HFF-Myc (cell line): ENCODE results near the gene TPCN1.

ENCODE experiments used
- DNase-seq: peaks from one replicate; pipeline ENCODE4 v3.0.0-alpha.2; 2011; ENCODE audit warnings: low read depth; ENCODE audit errors: extremely low read depth
- H3K4me3 ChIP-seq: replicated peaks from 2 replicates; pipeline ENCODE4 v1.5.1; 2011; ENCODE audit warnings: low read depth, mild to moderate bottlenecking, control low read depth, low read length
- TF ChIP-seq, protein P1 (sequence below): IDR thresholded peaks from 2 replicates; pipeline ENCODE4 v1.5.1; 2012; ENCODE audit warnings: mild to moderate bottlenecking, low read depth, low read length, control low read depth; ENCODE audit errors: missing control alignments

The TPCN1 gene

DNA sequence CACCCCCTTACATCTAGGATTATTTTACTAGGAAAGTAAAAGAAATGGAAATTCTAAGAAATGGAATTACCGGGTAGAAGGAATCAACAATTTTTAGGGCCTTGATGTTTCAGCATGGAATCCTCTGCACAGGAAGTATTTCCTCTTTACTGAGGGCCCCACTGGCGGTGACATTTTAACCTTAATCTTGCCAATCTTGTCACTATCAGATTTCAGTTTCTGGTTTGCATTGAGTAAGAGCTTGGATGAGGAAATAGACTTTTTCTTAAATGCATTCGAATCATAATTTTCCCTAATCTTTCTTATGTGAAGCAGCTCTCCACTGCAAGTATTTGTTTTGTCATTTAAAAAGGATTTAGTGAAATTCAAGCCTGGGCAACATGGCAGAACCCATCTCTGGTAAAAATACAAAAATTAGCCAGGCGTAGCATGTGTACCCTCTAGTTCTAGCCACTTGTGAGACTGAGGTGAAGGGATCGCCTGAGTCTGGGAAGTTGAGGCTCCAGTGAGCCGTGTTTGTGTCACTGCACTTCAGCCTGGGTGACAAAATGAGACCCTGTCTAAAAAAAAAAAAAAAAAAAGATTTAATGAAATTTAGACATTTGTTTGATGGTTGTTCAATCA, 40.7 kb downstream of the TPCN1 start:
- no peak for DNase-seq
- TF ChIP-seq, protein P1, sequence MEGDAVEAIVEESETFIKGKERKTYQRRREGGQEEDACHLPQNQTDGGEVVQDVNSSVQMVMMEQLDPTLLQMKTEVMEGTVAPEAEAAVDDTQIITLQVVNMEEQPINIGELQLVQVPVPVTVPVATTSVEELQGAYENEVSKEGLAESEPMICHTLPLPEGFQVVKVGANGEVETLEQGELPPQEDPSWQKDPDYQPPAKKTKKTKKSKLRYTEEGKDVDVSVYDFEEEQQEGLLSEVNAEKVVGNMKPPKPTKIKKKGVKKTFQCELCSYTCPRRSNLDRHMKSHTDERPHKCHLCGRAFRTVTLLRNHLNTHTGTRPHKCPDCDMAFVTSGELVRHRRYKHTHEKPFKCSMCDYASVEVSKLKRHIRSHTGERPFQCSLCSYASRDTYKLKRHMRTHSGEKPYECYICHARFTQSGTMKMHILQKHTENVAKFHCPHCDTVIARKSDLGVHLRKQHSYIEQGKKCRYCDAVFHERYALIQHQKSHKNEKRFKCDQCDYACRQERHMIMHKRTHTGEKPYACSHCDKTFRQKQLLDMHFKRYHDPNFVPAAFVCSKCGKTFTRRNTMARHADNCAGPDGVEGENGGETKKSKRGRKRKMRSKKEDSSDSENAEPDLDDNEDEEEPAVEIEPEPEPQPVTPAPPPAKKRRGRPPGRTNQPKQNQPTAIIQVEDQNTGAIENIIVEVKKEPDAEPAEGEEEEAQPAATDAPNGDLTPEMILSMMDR: no peak
- H3K4me3 ChIP-seq: no peak overlapping the region

DNA sequence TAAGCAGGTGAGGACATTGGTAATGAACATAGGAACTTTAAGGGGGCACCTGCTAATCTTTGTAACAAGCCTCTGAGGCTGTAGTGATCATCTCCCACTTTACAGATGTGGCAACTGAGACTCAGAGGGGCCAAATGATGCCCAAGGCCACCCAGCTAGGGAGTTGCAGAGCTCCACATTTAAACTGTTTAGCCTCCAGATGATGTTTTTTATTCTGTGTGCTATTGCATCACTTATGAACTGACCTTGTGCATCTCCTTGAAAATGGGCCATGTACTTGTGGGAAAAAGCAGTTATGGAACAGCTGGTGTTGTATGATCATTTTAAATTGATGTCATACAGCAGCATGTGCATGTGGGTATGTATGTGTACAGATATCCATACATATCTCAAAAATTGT, 41.4 kb downstream of the TPCN1 start:
- TF ChIP-seq, protein P1: no peak
- DNase-seq: no peak
- H3K4me3 ChIP-seq: no peak overlapping the region

DNA sequence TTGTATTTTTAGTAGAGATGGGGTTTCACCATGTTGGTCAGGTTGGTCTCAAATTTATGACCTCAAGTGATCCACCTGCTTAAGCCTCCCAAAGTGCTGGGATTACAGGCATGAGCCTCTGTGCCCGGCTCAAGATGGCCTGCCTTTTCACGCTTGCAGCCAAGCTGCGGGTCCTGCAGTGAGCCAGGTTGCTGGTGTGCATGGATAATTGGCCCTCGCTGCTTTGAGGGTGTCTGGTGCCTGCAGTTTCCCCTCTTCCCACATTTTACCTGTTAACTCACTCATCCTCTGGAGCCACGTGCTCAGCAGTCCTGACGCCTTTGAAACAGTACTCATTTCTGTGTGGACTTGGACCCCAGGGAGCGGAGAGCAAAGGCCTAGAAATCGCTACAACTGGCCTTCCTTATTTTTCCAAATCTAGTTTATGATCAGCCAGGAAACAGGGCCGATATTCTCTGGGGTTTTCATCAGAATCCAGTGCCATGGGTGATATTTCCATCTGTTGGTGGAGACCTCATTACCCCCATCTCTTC, 42.2 kb downstream of the TPCN1 start:
- no peak for DNase-seq
- H3K4me3 ChIP-seq: no peak overlapping the region

DNA sequence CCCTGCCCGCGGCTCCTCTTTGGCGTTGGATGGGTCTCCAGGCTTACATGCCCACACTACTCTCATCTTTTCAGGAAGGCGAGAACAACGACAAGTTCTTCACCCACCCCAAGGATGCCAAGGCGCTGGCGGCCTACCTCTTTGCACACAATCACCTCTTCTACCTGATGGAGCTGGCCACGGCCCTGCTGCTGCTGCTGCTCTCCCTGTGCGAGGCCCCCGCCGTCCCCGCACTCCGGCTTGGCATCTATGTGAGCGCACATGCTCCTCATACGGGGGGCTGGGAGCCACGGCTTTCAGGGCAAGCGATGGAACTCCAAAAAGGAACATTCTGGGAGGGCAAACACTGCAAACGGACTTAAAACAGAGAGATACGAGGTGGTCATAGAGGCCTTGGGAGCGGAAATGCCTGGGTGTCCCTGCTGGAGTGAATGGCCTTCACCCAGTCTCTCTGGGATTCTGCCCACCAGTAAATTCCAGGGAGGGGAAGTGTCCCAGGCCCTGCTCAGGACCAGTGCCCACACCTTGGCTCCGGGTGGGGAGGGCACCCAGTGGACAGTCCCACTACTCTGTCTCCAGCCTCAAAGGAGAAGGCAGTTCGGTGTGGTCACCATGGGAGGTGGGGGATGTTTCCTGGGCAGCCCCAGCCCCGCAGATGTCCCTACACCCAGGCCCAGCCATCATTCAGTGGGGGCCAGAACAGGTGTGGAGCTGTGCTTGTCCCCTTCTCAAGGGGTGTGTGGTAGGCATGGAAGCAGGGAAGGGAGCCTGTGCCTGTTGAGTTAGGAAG, 45.0 kb downstream of the TPCN1 start:
- no peak for DNase-seq
- TF ChIP-seq, protein P1: no peak

More for the DNA sequence above, 42.2 kb downstream of the TPCN1 start:
- TF ChIP-seq, protein P1: no peak

DNA sequence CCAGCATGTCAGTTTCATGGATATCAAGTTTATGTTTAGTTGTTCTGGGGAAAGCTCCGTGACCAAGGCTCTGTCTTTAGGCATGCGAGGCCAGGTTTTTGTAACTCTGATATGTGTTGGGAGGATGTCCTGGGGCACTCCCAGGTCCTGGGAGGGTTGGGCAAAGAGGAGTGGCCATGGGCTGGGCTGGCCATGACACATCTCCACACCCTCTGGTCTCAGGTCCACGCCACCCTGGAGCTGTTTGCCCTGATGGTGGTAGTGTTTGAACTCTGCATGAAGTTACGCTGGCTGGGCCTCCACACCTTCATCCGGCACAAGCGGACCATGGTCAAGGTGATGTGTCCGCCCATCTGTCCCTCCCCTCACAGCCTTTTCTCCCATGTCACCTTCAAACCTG, 46.4 kb downstream of the TPCN1 start:
- H3K4me3 ChIP-seq: no peak overlapping the region
- TF ChIP-seq, protein P1: no peak
- no peak for DNase-seq

More for the DNA sequence above, 45.0 kb downstream of the TPCN1 start:
- H3K4me3 ChIP-seq: no peak overlapping the region

DNA sequence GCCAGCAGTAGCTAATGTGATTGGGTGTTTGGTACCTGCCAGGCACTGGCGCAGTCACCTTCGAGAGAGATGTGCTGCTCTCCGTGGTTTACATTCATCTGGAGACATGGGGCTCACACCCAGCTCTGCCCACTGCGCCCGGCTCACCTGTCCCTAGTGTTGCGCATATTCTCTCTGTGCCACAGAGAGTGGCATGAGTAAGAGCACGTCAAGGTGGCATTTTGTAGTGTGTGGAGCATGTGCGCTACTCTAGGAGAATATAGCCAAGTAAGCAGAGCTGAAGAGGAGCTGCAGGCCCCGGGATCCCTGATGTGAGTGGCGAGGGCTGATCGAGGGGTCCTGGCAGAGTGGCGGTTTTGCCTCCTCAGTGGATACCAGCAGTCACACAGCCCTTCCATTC, 46.9 kb downstream of the TPCN1 start:
- DNase-seq: no peak
- no peak overlapping the region for H3K4me3 ChIP-seq
- TF ChIP-seq, protein P1: no peak
